SK-N-SH treated with all-trans-retinoic acid at 6 μM for 48 hours (cell line): Measurements from ENCODE around the gene CDKN2AIPNL.

Experiments used
- ARNTL ChIP-seq: fragments of 450-650 bp; formaldehyde crosslinking; IDR thresholded peaks from 2 replicates; pipeline ENCODE4 v1.5.0; 2020; ENCODE audit warnings: low read depth, mild to moderate bottlenecking, moderate library complexity, borderline replicate concordance
- CREB5 ChIP-seq: fragments of 250-450 bp; sonication (Bioruptor Pico); IDR thresholded peaks from 2 replicates; pipeline ENCODE4 v1.5.1; 2020; ENCODE audit warnings: low read depth, mild to moderate bottlenecking, moderate library complexity
- ISL1 ChIP-seq: fragments of 250-450 bp; sonication (Bioruptor Pico); IDR thresholded peaks from 2 replicates; pipeline ENCODE4 v2.1.2; 2022; ENCODE audit warnings: mild to moderate bottlenecking, moderate library complexity
- POU6F1 ChIP-seq: fragments of 250-450 bp; sonication (Bioruptor Pico); IDR thresholded peaks from 2 replicates; pipeline ENCODE4 v1.8.0; 2021; ENCODE audit warnings: low read depth, mild to moderate bottlenecking, moderate library complexity, borderline replicate concordance
- PPARA ChIP-seq: fragments of 250-450 bp; sonication (Bioruptor Pico); IDR thresholded peaks from 2 replicates; pipeline ENCODE4 v1.5.0; 2020; ENCODE audit warnings: mild to moderate bottlenecking, borderline replicate concordance
- SNAI2 ChIP-seq: fragments of 250-450 bp; sonication (Bioruptor Pico); IDR thresholded peaks from 2 replicates; pipeline ENCODE4 v1.5.0; 2020; ENCODE audit warnings: mild to moderate bottlenecking, moderate library complexity
- ZFP3 ChIP-seq: fragments of 250-450 bp; sonication (Bioruptor Pico); IDR thresholded peaks from 2 replicates; pipeline ENCODE4 v1.5.0; 2020; ENCODE audit warnings: mild to moderate bottlenecking, moderate library complexity
- ZNF565 ChIP-seq: fragments of 450-650 bp; formaldehyde crosslinking; conservative IDR thresholded peaks from 2 replicates; pipeline ENCODE4 v1.5.0; 2020; ENCODE audit warnings: low read depth, mild to moderate bottlenecking, moderate library complexity
- ZNF8 ChIP-seq: fragments of 450-650 bp; formaldehyde crosslinking; IDR thresholded peaks from 2 replicates; pipeline ENCODE4 v1.5.0; 2020; ENCODE audit warnings: mild to moderate bottlenecking, moderate library complexity

GRCh38 chr5:134439210-134439654 is 27.6 kb upstream of the CDKN2AIPNL start:
- TF ChIP-seq ZNF565: no peak
- no peak for TF ChIP-seq ZNF8 (CRISPR knock-in tag)
- no peak; the same call in 1 of the 2 replicates for TF ChIP-seq ISL1 (CRISPR knock-in tag)
- no peak for TF ChIP-seq ARNTL (CRISPR knock-in tag)
- TF ChIP-seq PPARA (CRISPR knock-in tag): no peak
- TF ChIP-seq ZFP3: no peak
- TF ChIP-seq POU6F1 (CRISPR knock-in tag): no peak
- no peak for TF ChIP-seq CREB5
- no peak for TF ChIP-seq SNAI2 (CRISPR knock-in tag)
